Measurements from ENCODE around the gene LRP1-AS. TPM values are rescaled to one million over a fixed set of nuclear protein-coding genes. Genes with fewer than 3 reads are reported as not detected.

The LRP1-AS gene
- total RNA-seq, 6 experiments from 2014 or later, result not detected

- Histone ChIP-seq H3K4me1 (peaks cover 0 to 29% (median 14%) of the 10 kb centered on the region in 4 donors), H3K9me3 (no peaks in the 10 kb centered on the region)
Measured at GRCh38 chr12:57101892-57102695, 45.3 kb downstream of the LRP1-AS start.

GRCh38 chr12:57099766-57100165 is 47.7 kb downstream of the LRP1-AS start:
- intact Hi-C loops (cut with DNase I), result no loop called here
- WGBS (ENCODE audit: insufficient coverage, low coverage, low lambda C conversion rate, missing lambda C conversion rate), result 86% methylated on average over 9 of the region's 12 CpGs
- H3K4me3 ChIP-seq, result no peak overlapping the region
- no peaks in the 10 kb centered on the region for H3K27me3 ChIP-seq
- H3K4me1 ChIP-seq, result peaks cover 0 to 29% (median 14%) of the 10 kb centered on the region in 4 donors
- H3K27ac ChIP-seq, result peak overlapping the region in 1 of 3 donors; percentile 13
- no peak for DNase-seq
- H3K9me3 ChIP-seq, result no peaks in the 10 kb centered on the region
- H3K36me3 ChIP-seq, result peaks cover 0 to 72% (median 22%) of the 10 kb centered on the region in 4 donors
- no peak for TF ChIP-seq CTCF (IDR thresholded peaks at IDR 0.05)
- TF ChIP-seq POLR2A (IDR thresholded peaks at IDR 0.05), result no peak
- ATAC-seq, result no peak

More at GRCh38 chr12:57101892-57102695, 45.3 kb downstream of the LRP1-AS start:
- ATAC-seq, result peak; percentile 82 to 89 (median 86)
- peak overlapping the region; percentile 62 to 91 (median 90) for H3K27ac ChIP-seq
- 27% methylated on average over 7 of the region's 15 CpGs for WGBS (ENCODE audit: insufficient coverage, low coverage, low lambda C conversion rate, missing lambda C conversion rate)
- TF ChIP-seq POLR2A (IDR thresholded peaks at IDR 0.05) (peak; percentile 34), CTCF (IDR thresholded peaks at IDR 0.05) (no peak)
- peak; percentile 74 to 89 (median 86) for DNase-seq
- intact Hi-C loops (cut with DNase I), result no loop called here
- H3K36me3 ChIP-seq, result peaks cover 0 to 72% (median 26%) of the 10 kb centered on the region in 4 donors
- peak overlapping the region in 1 of 3 donors; percentile 26 for H3K4me3 ChIP-seq
- H3K27me3 ChIP-seq, result no peaks in the 10 kb centered on the region

GRCh38 chr12:57099047-57099714 is 48.2 kb downstream of the LRP1-AS start:
- intact Hi-C loops (cut with DNase I), result no loop called here
- H3K27ac ChIP-seq, result no peak overlapping the region
- peaks cover 0 to 72% (median 18%) of the 10 kb centered on the region in 4 donors for H3K36me3 ChIP-seq
- peaks cover 0 to 29% (median 14%) of the 10 kb centered on the region in 4 donors for H3K4me1 ChIP-seq
- DNase-seq (no peak), ATAC-seq (no peak)
- WGBS (ENCODE audit: insufficient coverage, low coverage, low lambda C conversion rate, missing lambda C conversion rate), result 57% methylated on average over 7 of the region's 11 CpGs
- H3K4me3 ChIP-seq, result no peak overlapping the region
- no peaks in the 10 kb centered on the region for H3K27me3 ChIP-seq
- no peaks in the 10 kb centered on the region for H3K9me3 ChIP-seq
- TF ChIP-seq CTCF (IDR thresholded peaks at IDR 0.05) (no peak), POLR2A (IDR thresholded peaks at IDR 0.05) (no peak)

GRCh38 chr12:57098546-57098945 is 48.9 kb downstream of the LRP1-AS start:
- intact Hi-C loops (cut with DNase I), result no loop called here
- TF ChIP-seq POLR2A (IDR thresholded peaks at IDR 0.05) (no peak), CTCF (IDR thresholded peaks at IDR 0.05) (no peak)

More at GRCh38 chr12:57098546-57098945, 48.9 kb downstream of the LRP1-AS start:
- Histone ChIP-seq H3K4me1 (peaks cover 0 to 27% (median 12%) of the 10 kb centered on the region in 4 donors), H3K36me3 (peaks cover 0 to 66% (median 17%) of the 10 kb centered on the region in 4 donors), H3K27me3 (no peaks in the 10 kb centered on the region), H3K27ac (no peak overlapping the region), H3K9me3 (no peaks in the 10 kb centered on the region), H3K4me3 (no peak overlapping the region)
- ATAC-seq (no peak), DNase-seq (no peak)
- WGBS (ENCODE audit: insufficient coverage, low coverage, low lambda C conversion rate, missing lambda C conversion rate), result 60% methylated on average over 1 of the region's 1 CpG
